Ectodermal cell (in vitro differentiated cells): ENCODE measurements around the gene TPRG1L.

Source experiments
- H3K27ac ChIP-seq: 2 replicates; pipeline ENCODE4 v1.7.0; 2013; ENCODE audit warnings: mild to moderate bottlenecking, low read depth, low read length; ENCODE audit not compliant: insufficient read depth, poor library complexity, severe bottlenecking
- H3K27me3 ChIP-seq: 2 replicates; pipeline ENCODE4 v1.7.0; 2013; ENCODE audit warnings: mild to moderate bottlenecking, low read length; ENCODE audit not compliant: insufficient read depth, control insufficient read depth, poor library complexity, severe bottlenecking
- H3K36me3 ChIP-seq: one replicate; pipeline ENCODE4 v1.7.0; 2013; ENCODE audit warnings: low read length; ENCODE audit not compliant: control insufficient read depth, insufficient read depth
- H3K4me1 ChIP-seq: one replicate; pipeline ENCODE4 v1.7.0; 2013; ENCODE audit warnings: low read length; ENCODE audit not compliant: control insufficient read depth, insufficient read depth
- H3K4me3 ChIP-seq: 2 replicates; pipeline ENCODE4 v1.7.0; 2013; ENCODE audit warnings: low read depth, low read length, control low read depth; ENCODE audit not compliant: insufficient read depth
- H3K9me3 ChIP-seq: 2 replicates; pipeline ENCODE4 v1.7.0; 2013; ENCODE audit warnings: mild to moderate bottlenecking, low read length, moderate library complexity; ENCODE audit not compliant: control insufficient read depth
- WGBS, 2 experiments: methylation state at CpG; one replicate each; pipeline ENCODE4 v1.1.7; 2013; ENCODE audit warnings: missing lambda C conversion rate in 2 of 2; 5-methylcytosine and 5-hydroxymethylcytosine counted together

The TPRG1L gene

DNA sequence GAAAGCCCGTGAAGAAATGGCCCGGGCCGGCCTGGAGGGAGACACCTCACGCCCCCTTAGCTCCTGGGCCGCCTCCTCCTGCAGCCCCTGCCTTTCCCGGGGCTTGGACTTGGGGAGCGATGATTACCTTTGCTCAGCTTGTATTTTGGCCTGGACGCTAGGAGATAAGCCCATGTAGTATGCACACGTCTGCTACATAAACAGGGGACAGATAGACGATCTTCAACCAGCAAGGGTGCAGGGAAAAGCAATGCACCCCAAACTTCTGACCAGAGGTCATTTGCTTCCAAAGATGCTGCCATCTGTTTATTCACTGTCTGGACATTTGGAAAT, 28.4 kb downstream of the TPRG1L start:
- Histone ChIP-seq H3K27ac (no peak overlapping the region), H3K4me3 (no peak overlapping the region), H3K4me1 (peaks cover 16% of the 10 kb centered on the region), H3K9me3 (no peaks in the 10 kb centered on the region), H3K27me3 (peaks cover 82% of the 10 kb centered on the region), H3K36me3 (no peaks in the 10 kb centered on the region)
- WGBS, 2 experiments = 21 to 23% methylated on average over 10 of the region's 10 CpGs

DNA sequence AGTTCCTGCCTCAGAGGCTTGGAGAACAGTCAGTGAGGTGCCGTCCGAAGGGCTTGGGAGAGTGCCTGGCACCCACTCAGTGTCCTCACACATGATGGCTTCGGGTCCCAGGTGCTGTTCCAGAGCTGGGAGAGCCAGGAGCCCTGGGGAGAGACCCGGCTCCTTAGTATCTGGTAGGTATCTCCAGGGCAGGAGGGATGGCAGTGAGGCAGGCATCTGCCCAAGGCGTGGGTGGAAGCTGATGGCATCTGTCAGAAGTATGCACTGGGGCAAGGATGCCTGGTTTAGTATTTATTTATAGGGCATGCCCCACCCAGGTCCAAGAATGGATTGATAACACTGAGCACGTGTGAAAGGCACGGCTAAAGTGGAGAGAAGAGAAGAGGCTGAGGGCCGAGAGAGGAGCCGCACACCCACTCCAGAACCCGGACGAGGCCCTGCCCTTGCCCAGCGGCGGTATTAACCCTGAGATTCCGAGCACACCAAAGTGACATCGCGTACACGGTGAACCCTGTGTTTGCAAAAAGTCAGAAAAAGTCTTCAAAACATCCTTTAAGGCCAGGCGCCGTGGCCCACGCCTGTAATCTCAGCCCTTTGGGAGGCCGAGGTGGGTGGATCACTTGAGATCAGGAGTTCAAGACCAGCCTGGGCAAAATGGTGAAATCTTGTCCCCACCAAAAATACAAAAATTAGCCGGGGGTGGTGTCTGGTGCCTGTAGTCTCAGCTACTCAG, 29.9 kb downstream of the TPRG1L start:
- no peak overlapping the region for H3K4me3 ChIP-seq
- H3K9me3 ChIP-seq = no peaks in the 10 kb centered on the region
- no peaks in the 10 kb centered on the region for H3K36me3 ChIP-seq
- 89 to 90% methylated on average over 22 of the region's 22 CpGs for WGBS, 2 experiments
- H3K27ac ChIP-seq = no peak overlapping the region
- H3K27me3 ChIP-seq = peaks cover 84% of the 10 kb centered on the region
- H3K4me1 ChIP-seq = peaks cover 8% of the 10 kb centered on the region

DNA sequence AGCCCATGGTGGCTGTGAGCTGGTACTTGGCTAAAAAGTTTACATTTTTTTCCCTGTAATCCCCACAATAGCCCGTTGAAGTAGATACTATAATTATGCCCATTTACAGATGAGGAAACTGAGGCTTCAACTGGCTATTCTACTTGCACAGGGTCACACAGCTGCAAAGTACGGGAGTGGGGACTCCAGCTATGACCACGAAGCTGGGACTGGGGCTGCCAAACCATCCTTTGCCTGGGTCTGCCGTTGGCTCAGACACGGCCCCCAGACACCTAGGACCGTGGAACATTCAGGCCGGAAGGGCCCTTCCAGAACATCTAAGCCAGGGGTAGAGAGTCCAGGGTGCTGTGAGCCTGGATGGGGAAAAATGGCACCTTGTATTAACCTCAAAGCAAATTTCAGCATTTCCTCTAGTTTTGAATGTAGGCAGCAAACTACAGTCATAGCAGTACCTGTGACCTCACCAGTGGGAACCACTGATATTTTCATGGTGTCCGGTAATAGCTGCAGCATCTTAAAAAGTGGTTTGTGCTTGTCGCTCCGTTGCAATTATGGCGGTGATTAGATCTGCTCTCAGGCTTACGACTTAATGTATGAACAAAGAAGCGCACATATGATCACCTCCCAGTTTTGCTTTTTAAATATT, 31.8 kb downstream of the TPRG1L start:
- H3K4me3 ChIP-seq = no peak overlapping the region
- H3K27ac ChIP-seq = no peak overlapping the region
- H3K27me3 ChIP-seq = peaks cover 72% of the 10 kb centered on the region
- WGBS, 2 experiments = 93 to 94% methylated on average over 13 of the region's 13 CpGs
- no peaks in the 10 kb centered on the region for H3K9me3 ChIP-seq
- no peaks in the 10 kb centered on the region for H3K36me3 ChIP-seq
- H3K4me1 ChIP-seq = peaks cover 4% of the 10 kb centered on the region

DNA sequence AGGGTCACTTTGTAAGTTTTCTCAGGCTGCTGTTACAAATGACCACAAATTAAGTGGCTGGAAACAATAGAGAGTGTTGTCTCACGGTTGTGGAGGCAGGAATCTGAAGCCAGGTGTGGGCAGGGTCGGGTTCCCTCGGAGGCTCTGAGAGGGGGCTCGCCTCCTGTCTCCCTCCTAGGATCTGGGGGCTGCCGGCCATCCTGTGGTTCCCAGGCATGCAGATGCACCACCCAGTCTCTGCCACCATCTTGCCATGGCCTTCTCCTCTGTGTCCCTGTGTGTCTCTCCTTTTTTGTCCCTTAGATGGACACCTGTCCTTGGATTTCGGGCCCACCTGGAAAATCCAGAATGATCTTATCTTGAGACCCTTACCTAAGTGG, 32.3 kb downstream of the TPRG1L start:
- Histone ChIP-seq H3K9me3 (no peaks in the 10 kb centered on the region), H3K36me3 (no peaks in the 10 kb centered on the region), H3K27ac (no peak overlapping the region), H3K4me3 (no peak overlapping the region), H3K4me1 (no peaks in the 10 kb centered on the region), H3K27me3 (peaks cover 67% of the 10 kb centered on the region)
- 83% methylated on average over 6 of the region's 6 CpGs for WGBS, 2 experiments

DNA sequence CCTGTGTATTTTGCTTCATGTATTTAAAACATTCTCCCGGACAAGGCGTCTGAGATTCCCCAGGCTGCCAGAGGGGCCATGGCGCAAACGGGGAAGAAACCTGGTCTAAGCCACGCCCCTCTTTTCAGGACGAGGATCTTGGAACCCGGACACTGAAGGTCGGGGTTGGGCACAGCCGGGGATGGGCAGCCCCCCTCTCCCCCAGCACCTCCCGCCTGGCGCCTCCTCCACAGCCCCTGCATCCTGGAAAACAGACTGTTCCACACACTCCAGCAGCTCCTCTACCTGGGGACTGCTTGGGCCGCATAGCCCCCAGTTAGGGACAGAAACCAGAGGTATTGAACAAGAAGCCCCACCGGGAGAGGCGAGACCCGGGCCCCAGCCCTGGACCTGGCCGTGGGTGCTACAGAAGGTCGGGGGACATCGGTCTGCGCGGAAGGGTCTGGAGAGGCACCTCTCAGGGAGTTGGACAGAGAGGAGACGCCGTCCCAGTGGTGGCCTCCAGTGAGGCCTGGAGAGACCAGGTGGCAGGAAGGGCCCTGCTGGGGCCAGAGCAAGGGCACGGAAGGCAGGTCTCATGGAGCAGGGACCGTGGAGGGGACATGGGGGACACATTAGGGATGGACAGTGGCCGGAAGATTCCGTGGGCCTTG, 32.9 kb downstream of the TPRG1L start:
- 88 to 90% methylated on average over 26 of the region's 26 CpGs for WGBS, 2 experiments
- Histone ChIP-seq H3K36me3 (no peaks in the 10 kb centered on the region), H3K27me3 (peaks cover 64% of the 10 kb centered on the region), H3K4me3 (no peak overlapping the region), H3K9me3 (no peaks in the 10 kb centered on the region), H3K27ac (no peak overlapping the region), H3K4me1 (no peaks in the 10 kb centered on the region)

DNA sequence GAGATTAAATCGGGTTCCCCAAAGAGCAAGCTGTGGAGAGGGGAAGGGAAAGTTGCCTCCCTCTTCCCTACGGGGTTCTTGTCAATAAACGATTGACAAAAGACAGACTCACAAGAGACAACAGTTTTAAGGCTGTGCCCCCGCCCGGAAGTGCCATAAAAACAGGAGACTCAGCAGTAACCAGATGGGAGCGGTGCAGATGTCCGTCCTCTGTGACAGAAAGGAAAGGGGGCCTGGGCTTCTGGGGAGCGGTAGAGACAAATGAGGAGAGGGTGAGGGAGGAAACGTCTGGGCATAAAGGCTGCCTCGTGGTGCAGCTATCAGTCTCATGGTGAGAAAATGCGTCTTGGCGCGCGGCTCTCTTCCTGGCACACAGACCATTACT, 33.4 kb downstream of the TPRG1L start:
- WGBS, 2 experiments = 61 to 69% methylated on average over 9 to 14 of the region's 14 CpGs
- H3K27me3 ChIP-seq = peaks cover 59% of the 10 kb centered on the region
- no peaks in the 10 kb centered on the region for H3K4me1 ChIP-seq
- H3K36me3 ChIP-seq = no peaks in the 10 kb centered on the region
- H3K9me3 ChIP-seq = no peaks in the 10 kb centered on the region
- H3K4me3 ChIP-seq = no peak overlapping the region
- no peak overlapping the region for H3K27ac ChIP-seq

DNA sequence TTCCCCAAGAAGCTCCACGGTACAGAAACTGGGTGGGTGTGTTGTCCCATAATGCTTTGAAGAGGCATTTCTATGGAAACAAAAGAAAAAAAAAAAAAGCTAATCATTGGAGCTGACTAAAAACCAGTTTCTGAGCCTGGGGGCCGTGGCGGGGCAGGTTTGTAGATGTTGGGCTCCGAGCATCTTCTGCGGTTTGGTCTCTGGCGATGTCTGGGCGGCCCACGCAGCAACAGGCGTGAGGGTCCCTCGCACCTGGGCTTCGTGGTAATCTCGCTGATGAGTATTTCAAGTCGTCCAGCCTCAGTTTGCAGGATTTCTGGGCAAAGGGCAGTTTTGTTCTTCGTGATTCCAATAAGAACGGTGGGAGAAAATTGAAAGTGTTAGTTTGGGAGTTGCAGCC, 34.3 kb downstream of the TPRG1L start:
- no peak overlapping the region for H3K27ac ChIP-seq
- peaks cover 50% of the 10 kb centered on the region for H3K27me3 ChIP-seq
- H3K4me1 ChIP-seq = no peaks in the 10 kb centered on the region
- H3K4me3 ChIP-seq = no peak overlapping the region
- 87 to 89% methylated on average over 15 of the region's 15 CpGs for whole genome bisulfite sequencing, 2 experiments
- no peaks in the 10 kb centered on the region for H3K36me3 ChIP-seq
- no peaks in the 10 kb centered on the region for H3K9me3 ChIP-seq

DNA sequence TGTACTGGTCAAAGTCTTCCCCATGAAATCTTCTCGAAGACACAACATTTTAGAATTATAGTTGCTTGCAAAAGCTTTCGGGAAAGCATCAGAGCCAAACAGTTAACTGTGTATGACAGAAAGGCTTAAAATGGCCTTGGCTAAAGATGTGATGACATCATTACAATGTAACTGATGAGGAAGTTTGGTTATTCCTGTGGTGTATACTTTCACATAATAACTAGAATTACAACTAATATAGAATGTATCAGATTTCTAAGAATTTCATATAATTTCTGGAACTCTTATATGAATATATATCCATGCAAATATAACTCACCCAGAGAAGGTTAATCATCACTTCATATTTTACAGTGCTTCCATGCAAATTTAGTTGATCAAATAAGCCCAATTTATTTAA, 35.9 kb downstream of the TPRG1L start:
- Histone ChIP-seq H3K4me1 (no peaks in the 10 kb centered on the region), H3K9me3 (no peaks in the 10 kb centered on the region), H3K36me3 (no peaks in the 10 kb centered on the region), H3K27ac (no peak overlapping the region), H3K27me3 (peaks cover 34% of the 10 kb centered on the region), H3K4me3 (no peak overlapping the region)
- 92 to 94% methylated on average over 2 of the region's 2 CpGs for WGBS, 2 experiments

DNA sequence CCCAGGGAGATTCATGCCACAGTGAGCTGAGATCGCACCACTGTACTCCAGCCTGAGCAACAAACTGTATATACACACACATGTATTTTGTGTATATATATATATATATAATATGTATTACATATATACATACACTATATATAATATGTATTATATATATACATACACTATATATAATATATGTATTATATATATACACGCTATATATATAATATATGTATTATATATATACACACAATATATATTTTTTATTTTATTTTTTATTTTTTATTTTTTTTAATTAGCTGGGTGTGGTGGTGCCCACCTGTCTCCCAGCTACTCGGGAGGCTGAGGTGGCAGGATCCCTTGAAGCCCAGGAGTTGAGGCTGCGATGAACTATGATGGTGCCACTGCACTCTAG, 36.8 kb downstream of the TPRG1L start:
- Histone ChIP-seq H3K27me3 (peaks cover 25% of the 10 kb centered on the region), H3K4me1 (no peaks in the 10 kb centered on the region), H3K27ac (no peak overlapping the region), H3K36me3 (no peaks in the 10 kb centered on the region), H3K9me3 (no peaks in the 10 kb centered on the region), H3K4me3 (no peak overlapping the region)
- 94 to 96% methylated on average over 2 of the region's 4 CpGs for WGBS, 2 experiments

DNA sequence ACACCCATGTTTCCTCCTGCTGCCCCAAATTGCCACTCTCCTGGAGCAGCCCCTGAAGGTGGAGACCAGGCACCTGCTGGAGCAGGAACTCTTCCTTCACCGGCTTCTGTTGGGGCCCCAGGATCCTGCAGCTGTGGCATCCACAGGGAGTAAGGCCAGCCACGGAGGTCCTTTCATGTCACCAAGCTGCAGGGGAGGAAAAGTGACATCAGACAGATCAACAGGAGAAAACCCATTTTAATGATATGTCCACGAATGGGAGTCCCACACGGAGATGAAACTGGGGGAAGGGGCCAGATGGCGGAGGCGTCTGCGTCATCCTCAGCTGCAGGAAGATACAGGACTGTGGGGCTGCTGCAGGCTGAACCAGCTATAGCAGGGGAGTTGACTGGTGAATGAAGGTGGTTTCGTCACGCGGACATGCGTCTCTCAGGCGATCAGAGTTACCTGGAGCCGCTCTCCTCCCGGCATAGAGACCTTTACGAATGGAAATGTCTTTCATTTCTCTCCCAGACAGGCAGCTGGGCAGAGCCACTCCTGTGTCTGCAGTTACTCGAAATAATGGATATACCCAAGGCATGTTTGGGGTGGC, 37.4 kb downstream of the TPRG1L start:
- Histone ChIP-seq H3K4me3 (no peak overlapping the region), H3K36me3 (no peaks in the 10 kb centered on the region), H3K4me1 (no peaks in the 10 kb centered on the region), H3K27me3 (peaks cover 20% of the 10 kb centered on the region), H3K27ac (no peak overlapping the region), H3K9me3 (no peaks in the 10 kb centered on the region)
- WGBS, 2 experiments = 86 to 87% methylated on average over 16 of the region's 16 CpGs
